Left forelimb (tissue), 1 donor: ENCODE results near the gene TMEM229B.

Experiments used
- DNase-seq: peaks from one replicate; pipeline ENCODE4 v3.0.0-alpha.2; 2018; ENCODE audit warnings: low spot score

The TMEM229B gene

GRCh38 chr14:67421356-67422224 is 66.9 kb downstream of the TMEM229B start:
- DNase-seq = no peak
